Gastrocnemius medialis (tissue), 4 donors: ENCODE measurements around the gene RAD50.

ENCODE experiments used
- POLR2A ChIP-seq, 2 donors: fragments of 450-650 bp; IDR thresholded peaks; one replicate each; pipeline ENCODE4 v1.6.1; 2017; ENCODE audit warnings: antibody characterized with exemption in 2 of 2, mild to moderate bottlenecking in 2 of 2, moderate library complexity in 2 of 2
- TF ChIP-seq, protein P1 (sequence below), 5 experiments: fragments of 450-650 bp in 3 of 5; fragments of 200-600 bp in 2 of 5; sonication (generic) in 2 of 5; IDR thresholded peaks in 4 of 5; conservative IDR thresholded peaks in 1 of 5; 1 replicate in 4 of 5; 2 replicates in 1 of 5; pipeline ENCODE4 v1.5.1; 2016 to 2019; ENCODE audit warnings: antibody characterized with exemption in 5 of 5, mild to moderate bottlenecking in 3 of 5, moderate library complexity in 3 of 5

DNA sequence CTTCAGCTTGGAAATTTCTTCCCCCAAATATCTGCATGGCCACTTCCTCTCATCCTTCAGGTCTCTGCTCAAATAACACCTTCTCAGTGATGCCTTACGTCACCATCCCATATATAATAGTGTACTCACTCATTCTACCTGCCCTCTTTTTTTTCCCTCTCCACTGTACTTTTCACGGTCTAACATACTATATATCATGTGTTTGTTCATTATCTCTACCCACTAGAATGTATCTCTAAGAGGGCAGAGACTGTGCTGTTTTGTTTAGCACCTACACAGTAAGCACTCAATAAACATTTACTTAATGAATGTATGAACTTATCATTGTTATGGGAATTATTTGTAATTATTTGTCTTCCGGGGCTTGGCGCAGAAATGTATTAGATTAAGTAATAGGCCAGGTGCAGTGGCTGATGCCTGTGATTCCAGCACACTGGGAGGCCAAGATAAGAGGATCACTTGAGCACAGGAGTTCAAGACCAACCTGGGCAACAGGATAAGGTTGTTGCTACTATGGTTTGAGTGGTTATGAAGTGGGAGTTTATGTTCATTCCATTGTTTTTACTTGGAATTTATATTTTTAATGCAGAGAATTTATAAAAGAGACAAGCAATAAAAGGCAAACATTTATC lies 95.2 kb downstream of the RAD50 start:
- TF ChIP-seq, protein P1, sequence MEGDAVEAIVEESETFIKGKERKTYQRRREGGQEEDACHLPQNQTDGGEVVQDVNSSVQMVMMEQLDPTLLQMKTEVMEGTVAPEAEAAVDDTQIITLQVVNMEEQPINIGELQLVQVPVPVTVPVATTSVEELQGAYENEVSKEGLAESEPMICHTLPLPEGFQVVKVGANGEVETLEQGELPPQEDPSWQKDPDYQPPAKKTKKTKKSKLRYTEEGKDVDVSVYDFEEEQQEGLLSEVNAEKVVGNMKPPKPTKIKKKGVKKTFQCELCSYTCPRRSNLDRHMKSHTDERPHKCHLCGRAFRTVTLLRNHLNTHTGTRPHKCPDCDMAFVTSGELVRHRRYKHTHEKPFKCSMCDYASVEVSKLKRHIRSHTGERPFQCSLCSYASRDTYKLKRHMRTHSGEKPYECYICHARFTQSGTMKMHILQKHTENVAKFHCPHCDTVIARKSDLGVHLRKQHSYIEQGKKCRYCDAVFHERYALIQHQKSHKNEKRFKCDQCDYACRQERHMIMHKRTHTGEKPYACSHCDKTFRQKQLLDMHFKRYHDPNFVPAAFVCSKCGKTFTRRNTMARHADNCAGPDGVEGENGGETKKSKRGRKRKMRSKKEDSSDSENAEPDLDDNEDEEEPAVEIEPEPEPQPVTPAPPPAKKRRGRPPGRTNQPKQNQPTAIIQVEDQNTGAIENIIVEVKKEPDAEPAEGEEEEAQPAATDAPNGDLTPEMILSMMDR (IDR thresholded peaks at IDR 0.05 in 4 of 5, conservative IDR thresholded peaks at IDR 0.05 in 1 of 5), result no peak
- no peak for TF ChIP-seq POLR2A (IDR thresholded peaks at IDR 0.05)
